HEK293 (cell line): ENCODE measurements around the gene TWIST2.

ENCODE experiments used
- CTCF ChIA-PET: fragments of 350-600 bp; formaldehyde crosslinking; extraction: SDS; loops from one replicate; lab custom pipeline; 2021; ENCODE audit warnings: antibody characterized with exemption; lab: Yijun Ruan, JAX
- POLR2A ChIA-PET: fragments of 300-600 bp; formaldehyde crosslinking; extraction: SDS; loops from one replicate; lab custom pipeline; 2020; ENCODE audit warnings: antibody characterized with exemption, inconsistent platforms; lab: Yijun Ruan, JAX
- H3K27ac ChIP-seq: fragments of 200-500 bp; sonication (Bioruptor generic); 2 replicates; pipeline ENCODE4 v1.5.1; 2014; ENCODE audit warnings: low read depth, low read length, control low read depth, inconsistent platforms; ENCODE audit errors: extremely low read depth
- H3K36me3 ChIP-seq, 2 experiments: fragments of 200-500 bp in 1 of 2; sonication (Bioruptor generic) in 1 of 2; 1 replicate in 1 of 2; 2 replicates in 1 of 2; pipeline ENCODE4 v1.5.1; 2014 to 2017; ENCODE audit warnings: inconsistent platforms in 2 of 2, low read length in 2 of 2; ENCODE audit not compliant: control insufficient read depth in 2 of 2, insufficient read depth in 1 of 2
- H3K4me1 ChIP-seq: fragments of 200-500 bp; sonication (Bioruptor generic); 2 replicates; pipeline ENCODE4 v1.5.1; 2014; ENCODE audit warnings: mild to moderate bottlenecking, low read length, inconsistent platforms; ENCODE audit not compliant: control insufficient read depth, insufficient read depth
- H3K4me3 ChIP-seq: 2 replicates; pipeline ENCODE4 v1.5.1; 2011; ENCODE audit warnings: low read depth, mild to moderate bottlenecking, control low read depth, low read length, moderate library complexity
- H3K9me3 ChIP-seq: fragments of 200-500 bp; sonication (Bioruptor generic); 2 replicates; pipeline ENCODE4 v1.5.1; 2014; ENCODE audit warnings: low read depth, low read length, inconsistent platforms; ENCODE audit not compliant: control insufficient read depth, insufficient read depth
- BCL11A ChIP-seq: fragments of 450-650 bp; formaldehyde crosslinking; IDR thresholded peaks from 2 replicates; pipeline ENCODE4 v1.5.1; 2016; ENCODE audit warnings: low read depth, missing biosample characterization, missing genetic modification characterization
- EGR2 ChIP-seq: fragments of 450-650 bp; formaldehyde crosslinking; IDR thresholded peaks from 2 replicates; pipeline ENCODE4 v1.5.1; 2016; ENCODE audit warnings: low read depth, missing biosample characterization, missing genetic modification characterization
- HOXC10 ChIP-seq: sonication (generic); formaldehyde crosslinking; IDR thresholded peaks from 2 replicates; pipeline ENCODE4 v1.8.1; 2023; ENCODE audit warnings: mild to moderate bottlenecking, missing genetic modification reagents
- KLF17 ChIP-seq: fragments of 450-650 bp; formaldehyde crosslinking; IDR thresholded peaks from 2 replicates; pipeline ENCODE4 v1.5.1; 2016; ENCODE audit warnings: missing biosample characterization, missing genetic modification characterization
- PRDM10 ChIP-seq: fragments of 450-650 bp; formaldehyde crosslinking; IDR thresholded peaks from 2 replicates; pipeline ENCODE4 v1.5.1; 2016; ENCODE audit warnings: missing biosample characterization, missing genetic modification characterization
- SCRT2 ChIP-seq: fragments of 450-650 bp; formaldehyde crosslinking; IDR thresholded peaks from 2 replicates; pipeline ENCODE4 v1.5.1; 2016; ENCODE audit warnings: missing biosample characterization, missing genetic modification characterization
- ZNF133 ChIP-seq: fragments of 450-650 bp; formaldehyde crosslinking; IDR thresholded peaks from 2 replicates; pipeline ENCODE4 v1.5.1; 2016; ENCODE audit warnings: missing biosample characterization, missing genetic modification characterization
- ZNF174 ChIP-seq: fragments of 450-650 bp; formaldehyde crosslinking; IDR thresholded peaks from 2 replicates; pipeline ENCODE4 v1.5.0; 2017; ENCODE audit warnings: missing biosample characterization, mild to moderate bottlenecking, missing genetic modification characterization
- ZNF2 ChIP-seq: fragments of 450-650 bp; formaldehyde crosslinking; IDR thresholded peaks from 2 replicates; pipeline ENCODE4 v1.5.1; 2016; ENCODE audit warnings: missing biosample characterization, missing genetic modification characterization
- ZNF223 ChIP-seq: fragments of 450-650 bp; formaldehyde crosslinking; IDR thresholded peaks from 2 replicates; pipeline ENCODE4 v1.5.1; 2016; ENCODE audit warnings: missing biosample characterization, missing genetic modification characterization
- ZNF23 ChIP-seq: fragments of 450-650 bp; formaldehyde crosslinking; IDR thresholded peaks from 2 replicates; pipeline ENCODE4 v1.5.1; 2016; ENCODE audit warnings: missing biosample characterization, missing genetic modification characterization, borderline replicate concordance
- ZNF292 ChIP-seq: fragments of 450-650 bp; formaldehyde crosslinking; IDR thresholded peaks from 2 replicates; pipeline ENCODE4 v1.5.1; 2016; ENCODE audit warnings: low read depth, missing biosample characterization, missing genetic modification characterization, borderline replicate concordance
- ZNF302 ChIP-seq: fragments of 450-650 bp; formaldehyde crosslinking; IDR thresholded peaks from 2 replicates; pipeline ENCODE4 v1.5.1; 2016; ENCODE audit warnings: missing biosample characterization, missing genetic modification characterization, low read depth
- ZNF561 ChIP-seq: fragments of 450-650 bp; IDR thresholded peaks from 2 replicates; pipeline ENCODE4 v1.5.1; 2018; ENCODE audit warnings: missing biosample characterization, missing genetic modification characterization, borderline replicate concordance
- ZNF571 ChIP-seq: fragments of 450-650 bp; formaldehyde crosslinking; IDR thresholded peaks from 2 replicates; pipeline ENCODE4 v1.5.0; 2017; ENCODE audit warnings: missing biosample characterization, missing genetic modification characterization
- ZNF610 ChIP-seq: fragments of 450-650 bp; formaldehyde crosslinking; IDR thresholded peaks from 2 replicates; pipeline ENCODE4 v1.5.1; 2016; ENCODE audit warnings: missing biosample characterization, missing genetic modification characterization, borderline replicate concordance
- ZNF701 ChIP-seq: fragments of 450-650 bp; formaldehyde crosslinking; IDR thresholded peaks from 2 replicates; pipeline ENCODE4 v1.5.1; 2016; ENCODE audit warnings: missing biosample characterization, missing genetic modification characterization
- ZNF768 ChIP-seq: fragments of 450-650 bp; formaldehyde crosslinking; IDR thresholded peaks from 2 replicates; pipeline ENCODE4 v1.5.1; 2018; ENCODE audit warnings: missing biosample characterization, mild to moderate bottlenecking, missing genetic modification characterization
- ZNF843 ChIP-seq: fragments of 450-650 bp; formaldehyde crosslinking; IDR thresholded peaks from 2 replicates; pipeline ENCODE4 v1.5.1; 2016; ENCODE audit warnings: missing biosample characterization, missing genetic modification characterization
- ZSCAN5A ChIP-seq: fragments of 450-650 bp; formaldehyde crosslinking; IDR thresholded peaks from 2 replicates; pipeline ENCODE4 v1.5.1; 2016; ENCODE audit warnings: missing biosample characterization, missing genetic modification characterization
- TF ChIP-seq, protein P1 (sequence below): fragments of 450-650 bp; formaldehyde crosslinking; IDR thresholded peaks from 2 replicates; pipeline ENCODE4 v1.5.1; 2016; ENCODE audit warnings: missing biosample characterization, missing genetic modification characterization
- TF ChIP-seq, protein P2 (sequence below): fragments of 450-650 bp; formaldehyde crosslinking; IDR thresholded peaks from 2 replicates; pipeline ENCODE4 v1.5.1; 2017; ENCODE audit warnings: missing biosample characterization, missing genetic modification characterization
- TF ChIP-seq, protein P3 (sequence below): fragments of 450-650 bp; formaldehyde crosslinking; IDR thresholded peaks from 2 replicates; pipeline ENCODE4 v1.5.1; 2016; ENCODE audit warnings: missing biosample characterization, missing genetic modification characterization

TWIST2 gene

DNA sequence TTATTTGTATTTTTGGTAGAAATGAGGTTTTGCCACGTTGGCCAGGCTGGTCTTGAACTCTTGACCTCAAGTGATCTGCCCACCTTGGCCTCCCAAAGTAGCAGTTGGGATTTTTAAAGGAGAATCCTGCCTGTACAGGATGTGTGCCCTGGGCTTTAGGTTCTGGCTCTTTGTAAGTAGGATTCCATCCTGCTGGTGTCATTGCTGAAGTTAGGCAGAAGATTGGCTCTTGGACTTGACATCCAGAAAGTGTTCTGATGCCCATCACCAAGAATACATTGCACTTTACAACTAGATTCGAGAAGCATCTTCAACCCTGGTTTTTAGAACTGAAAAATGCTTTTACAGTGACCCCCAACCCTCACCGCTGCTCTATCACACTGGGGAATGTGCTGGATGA is 4.4 kb upstream of the TWIST2 start (continued):
- TF ChIP-seq, protein P1, sequence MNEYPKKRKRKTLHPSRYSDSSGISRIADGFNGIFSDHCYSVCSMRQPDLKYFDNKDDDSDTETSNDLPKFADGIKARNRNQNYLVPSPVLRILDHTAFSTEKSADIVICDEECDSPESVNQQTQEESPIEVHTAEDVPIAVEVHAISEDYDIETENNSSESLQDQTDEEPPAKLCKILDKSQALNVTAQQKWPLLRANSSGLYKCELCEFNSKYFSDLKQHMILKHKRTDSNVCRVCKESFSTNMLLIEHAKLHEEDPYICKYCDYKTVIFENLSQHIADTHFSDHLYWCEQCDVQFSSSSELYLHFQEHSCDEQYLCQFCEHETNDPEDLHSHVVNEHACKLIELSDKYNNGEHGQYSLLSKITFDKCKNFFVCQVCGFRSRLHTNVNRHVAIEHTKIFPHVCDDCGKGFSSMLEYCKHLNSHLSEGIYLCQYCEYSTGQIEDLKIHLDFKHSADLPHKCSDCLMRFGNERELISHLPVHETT (tag by site-specific recombination) = no peak
- TF ChIP-seq ZNF292 = no peak
- TF ChIP-seq, protein P2, sequence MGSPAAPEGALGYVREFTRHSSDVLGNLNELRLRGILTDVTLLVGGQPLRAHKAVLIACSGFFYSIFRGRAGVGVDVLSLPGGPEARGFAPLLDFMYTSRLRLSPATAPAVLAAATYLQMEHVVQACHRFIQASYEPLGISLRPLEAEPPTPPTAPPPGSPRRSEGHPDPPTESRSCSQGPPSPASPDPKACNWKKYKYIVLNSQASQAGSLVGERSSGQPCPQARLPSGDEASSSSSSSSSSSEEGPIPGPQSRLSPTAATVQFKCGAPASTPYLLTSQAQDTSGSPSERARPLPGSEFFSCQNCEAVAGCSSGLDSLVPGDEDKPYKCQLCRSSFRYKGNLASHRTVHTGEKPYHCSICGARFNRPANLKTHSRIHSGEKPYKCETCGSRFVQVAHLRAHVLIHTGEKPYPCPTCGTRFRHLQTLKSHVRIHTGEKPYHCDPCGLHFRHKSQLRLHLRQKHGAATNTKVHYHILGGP (tag by site-specific recombination) = no peak
- no peak for TF ChIP-seq ZNF23 (tag by site-specific recombination)
- no peak for TF ChIP-seq ZNF223 (tag by site-specific recombination)
- TF ChIP-seq HOXC10 = no peak
- TF ChIP-seq ZNF174 (tag by site-specific recombination) = no peak
- TF ChIP-seq PRDM10 (tag by site-specific recombination) = no peak

DNA sequence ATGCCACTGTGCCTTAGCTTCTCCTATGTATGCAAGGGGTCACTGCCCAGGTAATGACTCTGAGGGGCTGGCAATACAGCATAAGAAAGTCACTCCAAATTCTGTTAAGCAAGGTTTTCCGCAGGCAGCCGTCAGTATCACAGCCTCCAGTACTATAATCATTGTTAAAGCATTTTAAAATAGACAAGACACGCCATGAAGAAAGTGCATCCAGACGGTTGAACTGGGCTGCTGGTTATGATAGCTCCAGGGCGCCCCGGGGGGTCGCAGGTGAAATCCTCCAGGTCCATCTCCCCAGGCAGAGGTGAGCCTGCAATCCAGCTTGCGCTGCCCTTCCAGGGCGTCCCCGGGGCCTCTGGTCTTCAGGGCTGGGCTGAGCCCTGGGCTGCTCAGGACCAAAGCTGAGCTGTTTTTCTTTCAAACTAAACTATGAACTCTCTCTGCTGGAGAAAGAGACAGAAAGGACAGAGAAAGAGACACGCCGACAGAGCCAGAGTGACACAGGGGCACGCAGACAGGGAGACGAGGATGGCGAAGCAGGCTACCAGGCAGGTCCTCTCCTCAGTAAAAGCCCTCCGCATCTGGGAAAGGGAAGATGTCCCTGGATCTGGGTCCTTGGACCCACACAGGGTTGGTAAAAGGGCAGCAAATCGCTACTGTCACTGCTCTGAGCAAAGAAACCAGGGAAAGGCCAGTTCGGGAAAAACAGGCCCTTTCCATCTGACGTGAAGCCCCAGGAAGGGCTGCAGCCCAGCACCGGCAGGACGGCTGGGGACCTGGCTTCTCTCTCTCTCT is 2.1 kb upstream of the TWIST2 start:
- H3K36me3 ChIP-seq = no peaks in the 10 kb centered on the region
- H3K4me1 ChIP-seq = 0 out of 2 replicates have a peak, but pooled peaks cover 3% of the 10 kb centered on the region
- ChIA-PET POLR2A (no interaction called here), CTCF (interaction anchor here (0.6 kb wide), 1 partner anchor 157 kb away, joined by 3 read pairs; no protein-coding TSS in a partner anchor)
- TF ChIP-seq ZNF768 (tag by site-specific recombination) (no peak), BCL11A (tag by site-specific recombination) (no peak), ZSCAN5A (tag by site-specific recombination) (no peak), ZNF610 (tag by site-specific recombination) (no peak), ZNF843 (tag by site-specific recombination) (no peak), ZNF701 (tag by site-specific recombination) (no peak), ZNF2 (tag by site-specific recombination) (no peak)
- no peak overlapping the region for H3K4me3 ChIP-seq
- no peak overlapping the region for H3K27ac ChIP-seq
- no peaks in the 10 kb centered on the region for H3K9me3 ChIP-seq

GRCh38 chr2:238846378-238846627 is 1.6 kb upstream of the TWIST2 start:
- POLR2A ChIA-PET = no interaction called here
- no peak overlapping the region for H3K4me3 ChIP-seq
- CTCF ChIA-PET = no interaction called here
- TF ChIP-seq KLF17 (tag by site-specific recombination) (no peak), ZNF133 (tag by site-specific recombination) (no peak), EGR2 (tag by site-specific recombination) (no peak), ZNF561 (tag by site-specific recombination) (no peak), ZNF302 (tag by site-specific recombination) (no peak), ZNF571 (tag by site-specific recombination) (no peak), SCRT2 (tag by site-specific recombination) (no peak)
- TF ChIP-seq, protein P3, sequence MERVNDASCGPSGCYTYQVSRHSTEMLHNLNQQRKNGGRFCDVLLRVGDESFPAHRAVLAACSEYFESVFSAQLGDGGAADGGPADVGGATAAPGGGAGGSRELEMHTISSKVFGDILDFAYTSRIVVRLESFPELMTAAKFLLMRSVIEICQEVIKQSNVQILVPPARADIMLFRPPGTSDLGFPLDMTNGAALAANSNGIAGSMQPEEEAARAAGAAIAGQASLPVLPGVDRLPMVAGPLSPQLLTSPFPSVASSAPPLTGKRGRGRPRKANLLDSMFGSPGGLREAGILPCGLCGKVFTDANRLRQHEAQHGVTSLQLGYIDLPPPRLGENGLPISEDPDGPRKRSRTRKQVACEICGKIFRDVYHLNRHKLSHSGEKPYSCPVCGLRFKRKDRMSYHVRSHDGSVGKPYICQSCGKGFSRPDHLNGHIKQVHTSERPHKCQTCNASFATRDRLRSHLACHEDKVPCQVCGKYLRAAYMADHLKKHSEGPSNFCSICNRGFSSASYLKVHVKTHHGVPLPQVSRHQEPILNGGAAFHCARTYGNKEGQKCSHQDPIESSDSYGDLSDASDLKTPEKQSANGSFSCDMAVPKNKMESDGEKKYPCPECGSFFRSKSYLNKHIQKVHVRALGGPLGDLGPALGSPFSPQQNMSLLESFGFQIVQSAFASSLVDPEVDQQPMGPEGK (tag by site-specific recombination) = no peak

More at GRCh38 chr2:238846378-238846627, 1.6 kb upstream of the TWIST2 start:
- Histone ChIP-seq H3K36me3 (no peaks in the 10 kb centered on the region), H3K27ac (no peak overlapping the region), H3K4me1 (0 out of 2 replicates have a peak, but pooled peaks cover 3% of the 10 kb centered on the region), H3K9me3 (no peaks in the 10 kb centered on the region)
